H9 (cell line): ENCODE measurements around the gene YJU2. TPM values are rescaled to one million over a fixed set of nuclear protein-coding genes. Genes with fewer than 3 reads are reported as not detected.

Experiments
- DNase-seq: peaks from one replicate; pipeline ENCODE4 v3.0.0-alpha.2; 2017
- H2AFZ ChIP-seq: one replicate; pipeline ENCODE4 v1.6.1; 2013; ENCODE audit warnings: mild to moderate bottlenecking, low read length, control low read depth, moderate library complexity
- H2AK5ac ChIP-seq: 2 replicates; pipeline ENCODE4 v1.6.1; 2013; ENCODE audit warnings: low read length, control low read depth, mixed read lengths; ENCODE audit not compliant: insufficient read length
- H2BK120ac ChIP-seq: one replicate; pipeline ENCODE4 v1.6.1; 2013; ENCODE audit warnings: low read depth, mild to moderate bottlenecking, low read length, control low read depth, inconsistent platforms; ENCODE audit not compliant: poor library complexity, severe bottlenecking
- H2BK12ac ChIP-seq: 2 replicates; pipeline ENCODE4 v1.6.1; 2013; ENCODE audit warnings: low read length, control low read depth, mixed read lengths, low read depth; ENCODE audit not compliant: insufficient read length
- H2BK15ac ChIP-seq: 2 replicates; pipeline ENCODE4 v1.6.1; 2013; ENCODE audit warnings: low read depth, low read length, control low read depth
- H2BK20ac ChIP-seq: one replicate; pipeline ENCODE4 v1.6.1; 2013; ENCODE audit warnings: low read depth, mild to moderate bottlenecking, low read length, control low read depth, inconsistent platforms; ENCODE audit not compliant: poor library complexity, severe bottlenecking
- H2BK5ac ChIP-seq: 2 replicates; pipeline ENCODE4 v1.6.1; 2013; ENCODE audit warnings: low read length, control low read depth, mixed read lengths; ENCODE audit not compliant: insufficient read length
- H3K14ac ChIP-seq: 2 replicates; pipeline ENCODE4 v1.6.1; 2013; ENCODE audit warnings: low read length, control low read depth; ENCODE audit not compliant: insufficient read depth
- H3K18ac ChIP-seq: 2 replicates; pipeline ENCODE4 v1.6.1; 2013; ENCODE audit warnings: low read depth, mild to moderate bottlenecking, mixed read lengths, low read length, control low read depth; ENCODE audit not compliant: insufficient read length
- H3K23ac ChIP-seq: 2 replicates; pipeline ENCODE4 v1.6.1; 2013; ENCODE audit warnings: low read length, control low read depth, mixed read lengths, low read depth; ENCODE audit not compliant: insufficient read length
- H3K23me2 ChIP-seq: 2 replicates; pipeline ENCODE4 v1.6.1; 2013; ENCODE audit warnings: low read depth, mild to moderate bottlenecking, mixed read lengths, low read length, control low read depth; ENCODE audit not compliant: insufficient read length, poor library complexity, severe bottlenecking
- H3K27ac ChIP-seq: 2 replicates; pipeline ENCODE4 v1.5.1; 2013; ENCODE audit warnings: low read length, control low read depth, mixed read lengths, low read depth; ENCODE audit not compliant: insufficient read length
- H3K27me3 ChIP-seq: 2 replicates; pipeline ENCODE4 v1.6.1; 2013; ENCODE audit warnings: low read length, control low read depth, inconsistent platforms; ENCODE audit not compliant: insufficient read depth
- H3K4ac ChIP-seq: 2 replicates; pipeline ENCODE4 v1.6.1; 2013; ENCODE audit warnings: low read depth, mild to moderate bottlenecking, control low read depth, inconsistent platforms, low read length, moderate library complexity
- H3K4me1 ChIP-seq: 2 replicates; pipeline ENCODE4 v1.6.1; 2013; ENCODE audit warnings: low read length, control low read depth, inconsistent platforms; ENCODE audit not compliant: insufficient read depth
- H3K4me2 ChIP-seq: 2 replicates; pipeline ENCODE4 v1.6.1; 2013; ENCODE audit warnings: low read length, control low read depth, mixed read lengths; ENCODE audit not compliant: insufficient read length, insufficient read depth
- H3K56ac ChIP-seq: 2 replicates; pipeline ENCODE4 v1.6.1; 2013; ENCODE audit warnings: low read depth, mild to moderate bottlenecking, mixed read lengths, low read length, control low read depth; ENCODE audit not compliant: insufficient read length
- H3K79me1 ChIP-seq: 2 replicates; pipeline ENCODE4 v1.6.1; 2013; ENCODE audit warnings: low read depth, mild to moderate bottlenecking, moderate library complexity, low read length, control low read depth, inconsistent platforms; ENCODE audit not compliant: insufficient read depth, poor library complexity, severe bottlenecking
- H3K79me2 ChIP-seq: 2 replicates; pipeline ENCODE4 v1.6.1; 2013; ENCODE audit warnings: low read length, control low read depth, inconsistent platforms; ENCODE audit not compliant: insufficient read depth
- H3K9ac ChIP-seq: 2 replicates; pipeline ENCODE4 v1.6.1; 2013; ENCODE audit warnings: low read length, control low read depth, mixed read lengths; ENCODE audit not compliant: insufficient read length; ENCODE audit errors: extremely low read depth
- H3K9me3 ChIP-seq: one replicate; pipeline ENCODE4 v1.6.1; 2013; ENCODE audit warnings: low read depth, low read length, inconsistent platforms; ENCODE audit not compliant: control insufficient read depth
- H3T11ph ChIP-seq: one replicate; pipeline ENCODE4 v1.6.1; 2013; ENCODE audit warnings: mild to moderate bottlenecking, low read length, control low read depth, inconsistent platforms
- H4K20me1 ChIP-seq: one replicate; pipeline ENCODE4 v1.6.1; 2013; ENCODE audit not compliant: control insufficient read depth, insufficient read length, insufficient read depth
- H4K5ac ChIP-seq: 2 replicates; pipeline ENCODE4 v1.6.1; 2013; ENCODE audit warnings: low read depth, mild to moderate bottlenecking, mixed read lengths, low read length, control low read depth; ENCODE audit not compliant: insufficient read length
- H4K8ac ChIP-seq: replicated peaks from 2 replicates; pipeline ENCODE4 v1.6.1; 2013; ENCODE audit warnings: low read length, control low read depth, mixed read lengths, low read depth; ENCODE audit not compliant: insufficient read length
- H4K91ac ChIP-seq: 2 replicates; pipeline ENCODE4 v1.6.1; 2013; ENCODE audit warnings: low read depth, mild to moderate bottlenecking, moderate library complexity, mixed read lengths, low read length, control low read depth; ENCODE audit not compliant: insufficient read length
- H3K27ac Mint-ChIP-seq, 3 experiments: 2 replicates in 2 of 3; 3 replicates in 1 of 3; pipeline ENCODE4 v1.8.0; 2020 to 2021; ENCODE audit warnings: mixed read lengths in 3 of 3, mild to moderate bottlenecking in 1 of 3, moderate library complexity in 1 of 3
- H3K27me3 Mint-ChIP-seq: 2 replicates; pipeline ENCODE4 v1.8.0; 2021; ENCODE audit warnings: low read depth, mild to moderate bottlenecking, moderate library complexity, mixed read lengths
- H3K36me3 Mint-ChIP-seq, 3 experiments: 2 replicates in 2 of 3; 3 replicates in 1 of 3; pipeline ENCODE4 v1.8.0; 2020 to 2021; ENCODE audit warnings: low read depth in 3 of 3, mixed read lengths in 3 of 3; ENCODE audit not compliant: insufficient read depth in 1 of 3
- H3K4me1 Mint-ChIP-seq, 2 experiments: 2 replicates each; pipeline ENCODE4 v1.8.0; 2020; ENCODE audit warnings: mixed read lengths in 2 of 2
- H3K4me3 Mint-ChIP-seq, 2 experiments: 2 replicates in 1 of 2; 3 replicates in 1 of 2; pipeline ENCODE4 v1.8.0; 2020 to 2021; ENCODE audit warnings: mild to moderate bottlenecking in 2 of 2, mixed read lengths in 2 of 2, moderate library complexity in 1 of 2
- H3K9me3 Mint-ChIP-seq, 2 experiments: 2 replicates in 1 of 2; 3 replicates in 1 of 2; pipeline ENCODE4 v1.8.0; 2020; ENCODE audit warnings: mild to moderate bottlenecking in 2 of 2, mixed read lengths in 2 of 2, moderate library complexity in 1 of 2
- WGBS: extraction: QIAGEN DNeasy Blood & Tissue Kit; methylation state at CpG from one replicate; pipeline ENCODE4 v1.1.7; 2013; ENCODE audit warnings: missing lambda C conversion rate, low lambda C conversion rate, mixed read lengths; ENCODE audit not compliant: insufficient read length; ENCODE audit errors: extremely low coverage; 5-methylcytosine and 5-hydroxymethylcytosine counted together
- total RNA-seq: library from RNA; stranded (reverse); gene quantifications from 2 replicates; pipeline ENCODE4 v1.2.1, GENCODE V29; 2021
- TF ChIP-seq, protein P1 (sequence below): fragments of 200-600 bp; sonication (generic); conservative IDR thresholded peaks from 3 replicates; pipeline ENCODE4 v1.8.0; 2021; ENCODE audit warnings: antibody characterized with exemption, mild to moderate bottlenecking

The YJU2 gene
- total RNA-seq, 1 experiment from 2014 or later = 31.0 TPM

DNA sequence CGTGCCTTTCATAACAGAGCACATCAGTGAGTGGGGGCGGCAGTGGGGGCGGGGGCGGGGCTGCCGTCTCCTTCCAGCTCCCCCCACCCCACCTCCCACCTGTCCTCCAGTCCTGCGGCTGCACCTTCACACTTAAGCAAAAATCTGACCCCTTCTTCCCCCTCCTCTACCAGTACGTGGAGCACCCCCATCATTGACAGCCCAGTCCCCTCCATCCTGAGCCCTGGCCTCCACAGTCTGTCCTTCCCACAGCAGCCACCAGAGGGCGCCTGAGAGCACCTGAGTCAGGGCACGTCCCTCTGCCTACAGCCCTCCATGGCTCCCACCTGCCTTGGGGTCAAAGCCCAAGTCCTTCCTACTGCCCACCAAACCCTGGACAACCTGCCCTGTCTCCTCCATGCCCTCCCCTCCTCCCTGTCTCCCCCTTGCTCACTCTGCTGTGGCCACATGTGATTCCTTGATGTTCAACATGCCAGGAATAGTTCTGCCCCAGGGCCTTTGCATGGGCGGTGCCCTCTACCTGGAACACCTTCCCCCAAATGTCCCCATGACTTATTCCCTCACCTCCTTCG, 13.5 kb upstream of the YJU2 start:
- no peak overlapping the region for H4K91ac ChIP-seq
- H3K56ac ChIP-seq = no peak overlapping the region
- Mint-ChIP-seq H3K4me3 (no peak overlapping the region; a peak in 1 of 5 replicates), H3K27ac (no peak overlapping the region; a peak in 1 of 7 replicates), H3K9me3 (peaks cover 1 to 5% of the 10 kb centered on the region in 2 experiments; a peak in 2 of 5 replicates), H3K27me3 (peaks cover 3% of the 10 kb centered on the region; the same call in 1 of the 2 replicates), H3K4me1 (peaks cover 0 to 5% of the 10 kb centered on the region in 2 experiments; a peak in 2 of 4 replicates), H3K36me3 (no peaks in the 10 kb centered on the region)
- peak; percentile 85 for DNase-seq
- H2AK5ac ChIP-seq = no peak overlapping the region
- no CpG with 5 or more reads among the region's 11 CpGs for WGBS
- no peak overlapping the region for H3K4me2 ChIP-seq
- no peaks in the 10 kb centered on the region for H4K20me1 ChIP-seq
- no peak overlapping the region for H3T11ph ChIP-seq
- no peak overlapping the region for H2AFZ ChIP-seq
- no peaks in the 10 kb centered on the region for H3K9me3 ChIP-seq
- H2BK20ac ChIP-seq = no peak overlapping the region
- H3K23me2 ChIP-seq = peaks cover 3% of the 10 kb centered on the region
- no peaks in the 10 kb centered on the region for H3K79me1 ChIP-seq
- TF ChIP-seq, protein P1, sequence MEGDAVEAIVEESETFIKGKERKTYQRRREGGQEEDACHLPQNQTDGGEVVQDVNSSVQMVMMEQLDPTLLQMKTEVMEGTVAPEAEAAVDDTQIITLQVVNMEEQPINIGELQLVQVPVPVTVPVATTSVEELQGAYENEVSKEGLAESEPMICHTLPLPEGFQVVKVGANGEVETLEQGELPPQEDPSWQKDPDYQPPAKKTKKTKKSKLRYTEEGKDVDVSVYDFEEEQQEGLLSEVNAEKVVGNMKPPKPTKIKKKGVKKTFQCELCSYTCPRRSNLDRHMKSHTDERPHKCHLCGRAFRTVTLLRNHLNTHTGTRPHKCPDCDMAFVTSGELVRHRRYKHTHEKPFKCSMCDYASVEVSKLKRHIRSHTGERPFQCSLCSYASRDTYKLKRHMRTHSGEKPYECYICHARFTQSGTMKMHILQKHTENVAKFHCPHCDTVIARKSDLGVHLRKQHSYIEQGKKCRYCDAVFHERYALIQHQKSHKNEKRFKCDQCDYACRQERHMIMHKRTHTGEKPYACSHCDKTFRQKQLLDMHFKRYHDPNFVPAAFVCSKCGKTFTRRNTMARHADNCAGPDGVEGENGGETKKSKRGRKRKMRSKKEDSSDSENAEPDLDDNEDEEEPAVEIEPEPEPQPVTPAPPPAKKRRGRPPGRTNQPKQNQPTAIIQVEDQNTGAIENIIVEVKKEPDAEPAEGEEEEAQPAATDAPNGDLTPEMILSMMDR = peak; percentile 86
- H3K27ac ChIP-seq = no peak overlapping the region
- H3K79me2 ChIP-seq = no peaks in the 10 kb centered on the region
- no peak overlapping the region for H3K23ac ChIP-seq
- no peak overlapping the region for H2BK12ac ChIP-seq
- H3K9ac ChIP-seq = no peak overlapping the region
- H2BK5ac ChIP-seq = no peak overlapping the region
- no peak overlapping the region for H3K14ac ChIP-seq
- H4K5ac ChIP-seq = no peak overlapping the region
- no peak overlapping the region for H2BK15ac ChIP-seq
- H2BK120ac ChIP-seq = no peak overlapping the region
- no peak overlapping the region for H4K8ac ChIP-seq
- no peak overlapping the region for H3K18ac ChIP-seq
- no peaks in the 10 kb centered on the region for H3K4me1 ChIP-seq
- H3K4ac ChIP-seq = no peak overlapping the region
- no peaks in the 10 kb centered on the region for H3K27me3 ChIP-seq
